Neutrophil (primary cell): ENCODE results near the gene MCL1.
"Not testable (repeated sequence)": the region's sequence is repeated elsewhere in the genome, so short reads cannot be mapped to it uniquely, and the experiment has no call there.

Experiments
- H3K27ac ChIP-seq: fragments of 200-600 bp; sonication (generic); 2 replicates; pipeline ENCODE4 v1.5.1; 2016; ENCODE audit warnings: mild to moderate bottlenecking, moderate library complexity
- H3K27me3 ChIP-seq: fragments of 200-600 bp; sonication (generic); 2 replicates; pipeline ENCODE4 v1.6.0; 2016; ENCODE audit warnings: mild to moderate bottlenecking
- H3K36me3 ChIP-seq: fragments of 200-600 bp; sonication (generic); 2 replicates; pipeline ENCODE4 v1.5.1; 2017
- H3K4me1 ChIP-seq, 2 experiments: fragments of 200-600 bp in 1 of 2; sonication (generic) in 1 of 2; 1 replicate in 1 of 2; 2 replicates in 1 of 2; pipeline versions ENCODE4 v1.5.1 to v1.6.1; 2013 to 2016; ENCODE audit warnings: low read depth in 1 of 2, low read length in 1 of 2, mild to moderate bottlenecking in 1 of 2, moderate library complexity in 1 of 2; ENCODE audit not compliant: control insufficient read depth in 1 of 2, insufficient read depth in 1 of 2
- H3K4me3 ChIP-seq, 2 experiments: fragments of 200-600 bp in 1 of 2; sonication (generic) in 1 of 2; 1 replicate in 1 of 2; 2 replicates in 1 of 2; pipeline ENCODE4 v1.5.1; 2013 to 2016; ENCODE audit warnings: low read depth in 1 of 2, low read length in 1 of 2, mild to moderate bottlenecking in 1 of 2, moderate library complexity in 1 of 2
- H3K9me3 ChIP-seq: fragments of 200-600 bp; sonication (generic); 2 replicates; pipeline ENCODE4 v1.5.1; 2016
- CTCF ChIP-seq: fragments of 200-600 bp; sonication (generic); IDR thresholded peaks from 2 replicates; pipeline ENCODE4 v1.5.1; 2016; ENCODE audit warnings: antibody characterized with exemption

MCL1 gene

GRCh38 chr1:150579110-150579944 lies at the start of gene MCL1:
Gene MCL1, minus strand, starts transcription at chr1:150579610. Its CDS starts 80 bp downstream, at chr1:150579530.
- Histone ChIP-seq H3K4me3 (peak within 1 kb of the TSS; percentile 80 to 97), H3K27ac (peak within 1 kb of the TSS; percentile 100), H3K27me3 (no peaks in the 10 kb centered on the region), H3K4me1 (peaks cover 33 to 40% of the 10 kb centered on the region in 2 experiments), H3K9me3 (no peaks in the 10 kb centered on the region), H3K36me3 (peaks cover 49% of the 10 kb centered on the region)
- TF ChIP-seq CTCF = peak; percentile 66

GRCh38 chr1:150628766-150629114 lies 49.3 kb upstream of the MCL1 start:
- TF ChIP-seq CTCF = no peak
- Histone ChIP-seq H3K27ac (peak overlapping the region; percentile 96), H3K27me3 (no peaks in the 10 kb centered on the region), H3K36me3 (peaks cover 34% of the 10 kb centered on the region), H3K4me3 (peak overlapping the region; percentile 76 to 79), H3K4me1 (peaks cover 33% of the 10 kb centered on the region in 2 experiments), H3K9me3 (no peaks in the 10 kb centered on the region)

- peak overlapping the region; percentile 96 for H3K27ac ChIP-seq
- H3K36me3 ChIP-seq = peaks cover 39% of the 10 kb centered on the region
- H3K4me3 ChIP-seq = peak overlapping the region; percentile 76 to 79
These were observed 48.5 kb upstream of the MCL1 start for GRCh38 chr1:150627826-150628410.

DNA sequence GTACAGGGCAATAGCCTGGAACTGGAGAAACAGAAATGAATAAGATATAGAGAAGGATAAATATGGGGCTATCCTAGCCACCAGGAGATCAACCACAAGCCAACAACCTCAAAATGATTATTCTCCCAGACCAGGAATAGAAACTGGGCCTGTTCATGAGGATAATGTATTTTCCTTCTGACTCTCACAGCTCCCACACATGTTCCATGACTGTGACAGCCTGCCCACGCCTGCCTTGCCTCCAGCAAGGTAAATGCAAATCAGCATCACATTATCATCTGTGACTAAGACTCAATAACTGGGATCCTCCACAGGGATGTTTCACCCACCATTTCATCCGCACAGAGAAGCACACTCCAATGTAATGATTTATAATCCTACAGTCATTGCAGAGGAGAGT lies 46.7 kb upstream of the MCL1 start:
- H3K4me3 ChIP-seq = no peak overlapping the region
- no peak for TF ChIP-seq CTCF
- H3K27me3 ChIP-seq = no peaks in the 10 kb centered on the region
- peak overlapping the region; percentile 96 for H3K27ac ChIP-seq
- H3K9me3 ChIP-seq = no peaks in the 10 kb centered on the region
- H3K4me1 ChIP-seq = peaks cover 48 to 54% of the 10 kb centered on the region in 2 experiments
- H3K36me3 ChIP-seq = peaks cover 40% of the 10 kb centered on the region

More at GRCh38 chr1:150627826-150628410, 48.5 kb upstream of the MCL1 start:
- Histone ChIP-seq H3K4me1 (peaks cover 34 to 37% of the 10 kb centered on the region in 2 experiments), H3K27me3 (no peaks in the 10 kb centered on the region), H3K9me3 (no peaks in the 10 kb centered on the region)
- no peak for TF ChIP-seq CTCF

GRCh38 chr1:150624546-150624945 lies 45.1 kb upstream of the MCL1 start:
- H3K27me3 ChIP-seq, H3K9me3 ChIP-seq, H3K4me3 ChIP-seq: not testable (repeated sequence)
- Histone ChIP-seq H3K27ac (peak overlapping the region; percentile 96), H3K36me3 (peaks cover 40% of the 10 kb centered on the region), H3K4me1 (peaks cover 57 to 64% of the 10 kb centered on the region in 2 experiments)

DNA sequence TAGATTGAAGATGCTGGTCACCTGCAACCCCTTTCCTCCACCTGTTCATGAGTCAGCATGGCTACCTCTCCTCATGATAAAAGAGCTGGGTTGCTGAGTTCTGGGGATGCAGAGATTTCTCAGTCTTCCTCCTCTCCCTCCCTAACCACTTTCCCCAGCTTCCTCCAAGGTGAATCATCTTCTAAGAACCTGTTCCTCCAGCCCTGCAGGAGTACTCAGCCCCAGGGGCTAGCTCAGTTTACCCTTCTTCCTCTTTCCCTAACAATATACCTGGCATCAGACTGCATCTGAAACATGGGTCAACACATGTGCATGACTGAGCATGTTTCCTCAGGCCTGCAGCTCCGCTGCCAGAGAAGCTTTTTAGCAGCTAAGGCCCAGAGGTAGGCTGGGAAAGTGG lies 44.7 kb upstream of the MCL1 start:
- H3K4me1 ChIP-seq = peaks cover 61 to 68% of the 10 kb centered on the region in 2 experiments
- H3K27ac ChIP-seq = peak overlapping the region; percentile 96
- H3K9me3 ChIP-seq, H3K4me3 ChIP-seq, H3K27me3 ChIP-seq: not testable (repeated sequence)
- H3K36me3 ChIP-seq = peaks cover 40% of the 10 kb centered on the region
